ENCODE measurements around the gene HNRNPUL1. TPM values are rescaled to one million over a fixed set of nuclear protein-coding genes. Genes with fewer than 3 reads are reported as not detected.

Gene HNRNPUL1
- total and polyA plus RNA-seq, 2 of the 8 experiments (the other 6 are each of a cell fraction or from before 2014, with no cell fraction given) = 99.5 to 264 TPM

DNA sequence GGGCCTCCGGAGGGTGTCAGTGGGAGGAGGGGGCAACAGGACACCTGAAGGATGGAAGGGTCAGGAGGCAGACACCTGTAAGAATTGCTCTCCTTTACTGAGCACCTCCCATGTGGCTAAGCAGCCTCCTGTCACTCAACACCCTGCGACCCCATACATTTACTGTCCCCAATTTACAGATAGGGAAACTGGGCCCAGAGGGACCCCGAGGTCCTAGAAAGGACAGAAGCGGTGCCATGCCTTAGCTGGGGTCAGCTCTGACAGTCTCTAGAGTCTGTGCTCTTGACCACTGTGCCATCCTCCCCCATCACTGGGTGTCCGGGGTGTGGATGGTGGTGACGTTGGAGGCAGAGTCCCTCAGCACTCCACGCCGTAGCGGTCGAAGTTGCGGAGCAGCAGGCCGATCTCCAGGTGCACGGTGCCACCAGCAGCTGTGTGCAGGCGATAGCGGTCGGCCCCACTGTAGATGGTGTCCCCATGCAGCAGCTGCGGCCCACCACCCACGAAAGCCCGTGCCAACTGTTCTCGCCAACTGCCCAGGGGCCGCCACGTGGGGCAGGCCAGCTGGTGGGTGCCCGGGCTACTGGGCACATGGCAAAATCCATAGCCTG, 90.3 kb downstream of the HNRNPUL1 start:
- WGBS, 2 experiments (ENCODE audit: extremely low coverage in 1 of 2, insufficient coverage in 1 of 2, insufficient read length in 1 of 2, insufficient replicate concordance in 2 of 2, low coverage in 1 of 2, low lambda C conversion rate in 2 of 2, missing lambda C conversion rate in 1 of 2) = 86% methylated on average over 23 of the region's 23 CpGs; no CpG with 5 or more reads in 1 of the 2 experiments
- H3K27me3 ChIP-seq (replicated peaks in 1 of 4; ENCODE audit: control insufficient read depth in 3 of 4, extremely low read depth in 1 of 4, insufficient read depth in 3 of 4, low read length in 3 of 4) = peaks cover 10 to 36% (median 28%) of the 10 kb centered on the region in 4 experiments
- no peak overlapping the region for H3K56ac ChIP-seq (replicated peaks; ENCODE audit: insufficient read length, low read depth, low read length)
- DNase-seq (ENCODE audit: low read depth in 1 of 2, low spot score in 2 of 2) (no peak), FAIRE-seq (no peak)
- H4K91ac ChIP-seq (replicated peaks; ENCODE audit: insufficient read length, low read length) = no peak overlapping the region
- 0 out of 2 replicates have a peak overlapping the region, but pooled peaks have one; percentile 12 for H2BK15ac ChIP-seq (ENCODE audit: low read length)
- H3K4me2 ChIP-seq (ENCODE audit: insufficient read depth in 1 of 2, low read depth in 2 of 2, low read length in 2 of 2) = peak overlapping the region; percentile 13 to 92
- H3K23me2 ChIP-seq (ENCODE audit: low read depth, low read length) = peaks cover 27% of the 10 kb centered on the region
- ChIA-PET CTCF (ENCODE audit: partially characterized antibody) (interaction anchor here (0.6 to 8.0 kb wide), 8 partner anchors 9 to 136 kb away, joined by 3 to 37 read pairs (median 6); partner anchors contain the start of gene B9D2), POLR2A (ENCODE audit: partially characterized antibody) (interaction anchor here (5.4 kb wide), 1 partner anchor 10 kb away, joined by 29 read pairs; the partner anchor contains the start of gene B9D2)
- H4K20me1 ChIP-seq (replicated peaks in 1 of 2; ENCODE audit: control insufficient read depth in 1 of 2, insufficient read depth in 2 of 2, low read length in 2 of 2) = peaks cover 0 to 7% of the 10 kb centered on the region in 2 experiments
- no peaks in the 10 kb centered on the region for H3K9me3 ChIP-seq (ENCODE audit: insufficient read depth in 2 of 2, low read depth in 1 of 2, low read length in 1 of 2)
- H2BK12ac ChIP-seq (ENCODE audit: low read depth, low read length) = peak overlapping the region; percentile 29; the same call in 1 of the 2 replicates
- no peak overlapping the region for H3K4ac ChIP-seq (replicated peaks; ENCODE audit: insufficient read length, low read depth, low read length)
- no peak overlapping the region for H3K14ac ChIP-seq (ENCODE audit: insufficient read length)
- H2BK5ac ChIP-seq (ENCODE audit: low read depth, low read length) = no peak overlapping the region
- H4K5ac ChIP-seq (ENCODE audit: insufficient read length, low read depth, low read length) = no peak overlapping the region
- H2AK5ac ChIP-seq (ENCODE audit: low read depth, low read length) = 0 out of 2 replicates have a peak overlapping the region, but pooled peaks have one; percentile 20
- no peak overlapping the region for H2BK120ac ChIP-seq (replicated peaks; ENCODE audit: low read depth, low read length)
- H3K9ac ChIP-seq (replicated peaks in 1 of 4; ENCODE audit: extremely low read depth in 1 of 4, low read depth in 3 of 4, low read length in 3 of 4) = no peak overlapping the region
- H3K79me2 ChIP-seq (ENCODE audit: control insufficient read depth in 1 of 2, insufficient read depth in 2 of 2, low read length in 2 of 2) = no peaks in the 10 kb centered on the region
- TF ChIP-seq, protein P1, sequence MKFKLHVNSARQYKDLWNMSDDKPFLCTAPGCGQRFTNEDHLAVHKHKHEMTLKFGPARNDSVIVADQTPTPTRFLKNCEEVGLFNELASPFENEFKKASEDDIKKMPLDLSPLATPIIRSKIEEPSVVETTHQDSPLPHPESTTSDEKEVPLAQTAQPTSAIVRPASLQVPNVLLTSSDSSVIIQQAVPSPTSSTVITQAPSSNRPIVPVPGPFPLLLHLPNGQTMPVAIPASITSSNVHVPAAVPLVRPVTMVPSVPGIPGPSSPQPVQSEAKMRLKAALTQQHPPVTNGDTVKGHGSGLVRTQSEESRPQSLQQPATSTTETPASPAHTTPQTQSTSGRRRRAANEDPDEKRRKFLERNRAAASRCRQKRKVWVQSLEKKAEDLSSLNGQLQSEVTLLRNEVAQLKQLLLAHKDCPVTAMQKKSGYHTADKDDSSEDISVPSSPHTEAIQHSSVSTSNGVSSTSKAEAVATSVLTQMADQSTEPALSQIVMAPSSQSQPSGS (IDR thresholded peaks at IDR 0.05; ENCODE audit: low read length) = no peak
- TF ChIP-seq SIX5 (IDR thresholded peaks at IDR 0.05; ENCODE audit: low read depth, low read length) (no peak), USF2 (IDR thresholded peaks at IDR 0.05; ENCODE audit: low read length) (no peak), ATF3 (IDR thresholded peaks at IDR 0.05; ENCODE audit: insufficient read depth, low read depth, low read length) (no peak)
- no peaks in the 10 kb centered on the region; the same call in 1 of the 2 replicates for H3K79me1 ChIP-seq (ENCODE audit: low read depth, low read length)
- H3K36me3 ChIP-seq (ENCODE audit: control insufficient read depth in 2 of 4, insufficient read depth in 4 of 4, low read length in 3 of 4) = no peaks in the 10 kb centered on the region
- H4K8ac ChIP-seq (ENCODE audit: extremely low read depth, insufficient read depth, low read length) = no peak overlapping the region
- no peak overlapping the region for H2BK20ac ChIP-seq (ENCODE audit: low read length)
- H3K23ac ChIP-seq (ENCODE audit: insufficient read length) = no peak overlapping the region
- peaks cover 0 to 14% (median 4%) of the 10 kb centered on the region in 4 experiments; a peak in 5 of 7 replicates for H3K4me1 ChIP-seq (replicated peaks in 1 of 4; ENCODE audit: control insufficient read depth in 3 of 4, insufficient read depth in 4 of 4, low read length in 3 of 4)
- H3K4me3 ChIP-seq (ENCODE audit: extremely low read depth in 1 of 4, insufficient read depth in 2 of 4, low read depth in 3 of 4, low read length in 4 of 4) = peak overlapping the region in 3 of 4 experiments; percentile 25 to 75 (median 38); a peak in 5 of 8 replicates
- H3K18ac ChIP-seq (ENCODE audit: extremely low read depth, low read length) = no peak overlapping the region; the same call in 1 of the 2 replicates
- no peak overlapping the region for H3K27ac ChIP-seq (ENCODE audit: low read depth, low read length)
- H2AFZ ChIP-seq (ENCODE audit: low read length) = no peak overlapping the region
